Activated CD8-positive, alpha-beta memory T cell treated with anti-CD3 and anti-CD28 coated beads for 24 hours (primary cell): Measurements from ENCODE around the gene CA5A.
"Not testable (repeated sequence)": the region's sequence is repeated elsewhere in the genome, so short reads cannot be mapped to it uniquely, and the experiment has no call there.

Experiments
- DNase-seq: peaks from one replicate; pipeline ENCODE4 v3.0.0-alpha.2; 2020

Gene CA5A

GRCh38 chr16:87922250-87922871 is 14.0 kb downstream of the CA5A start:
- DNase-seq: no peak

GRCh38 chr16:87921236-87921773 is 15.0 kb downstream of the CA5A start:
- DNase-seq: no peak

DNA sequence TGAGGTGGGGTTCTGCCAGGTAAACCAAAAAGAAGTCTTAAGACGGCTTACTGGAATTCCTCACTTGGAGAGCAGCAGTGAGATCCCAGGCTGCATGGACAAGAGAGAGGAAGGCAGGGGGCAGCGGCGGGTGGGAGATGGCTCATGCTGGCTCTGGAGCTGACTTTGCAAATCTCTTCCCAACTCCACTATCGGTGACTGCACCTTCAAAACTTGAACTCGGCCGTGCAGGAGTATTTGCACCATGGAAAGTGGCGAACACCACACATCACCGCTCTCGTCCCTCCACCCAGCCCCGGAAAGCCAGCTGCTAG is 16.7 kb downstream of the CA5A start:
- DNase-seq: no peak

DNA sequence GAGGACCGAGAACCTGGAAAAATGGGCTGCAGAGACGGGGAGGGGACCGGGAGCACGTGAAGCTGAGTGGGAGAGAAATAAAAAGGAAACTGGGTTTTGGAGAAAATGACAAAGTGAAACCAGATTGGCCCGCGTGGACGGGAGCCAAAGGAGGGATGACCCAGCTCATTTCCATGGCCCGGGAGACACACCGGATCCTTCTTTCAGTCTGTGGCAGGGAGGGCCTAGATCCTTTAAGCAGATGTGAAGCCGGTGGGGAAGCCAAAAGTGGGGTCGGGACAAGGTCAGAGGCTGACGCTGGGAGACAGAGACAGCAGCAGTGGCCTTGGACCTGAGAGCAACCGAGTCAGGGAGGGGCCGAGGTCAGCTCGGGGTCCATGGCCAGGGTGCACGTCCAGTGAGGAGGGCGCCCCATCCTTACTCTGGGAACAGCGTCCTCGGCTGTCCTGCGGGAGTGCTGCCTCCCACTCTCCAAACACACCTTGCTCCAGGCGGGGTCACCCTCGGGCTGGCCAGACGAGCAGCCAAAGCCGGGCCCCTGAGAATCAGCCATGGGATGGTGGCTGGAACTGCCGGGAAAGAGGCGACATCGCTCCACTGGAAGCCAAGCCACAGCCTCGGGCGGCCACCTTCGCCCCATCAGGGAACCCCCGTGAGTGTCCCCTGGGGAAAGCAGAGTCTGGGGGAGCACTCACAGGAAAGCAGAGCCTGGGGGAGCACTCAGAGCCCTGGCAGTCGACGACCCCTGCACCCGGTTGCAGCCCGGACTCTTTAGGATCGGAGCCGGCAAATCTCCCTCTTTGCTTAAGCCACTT is 17.3 kb downstream of the CA5A start:
- no peak for DNase-seq

GRCh38 chr16:87918338-87918737 is 18.0 kb downstream of the CA5A start:
- DNase-seq: no peak

DNA sequence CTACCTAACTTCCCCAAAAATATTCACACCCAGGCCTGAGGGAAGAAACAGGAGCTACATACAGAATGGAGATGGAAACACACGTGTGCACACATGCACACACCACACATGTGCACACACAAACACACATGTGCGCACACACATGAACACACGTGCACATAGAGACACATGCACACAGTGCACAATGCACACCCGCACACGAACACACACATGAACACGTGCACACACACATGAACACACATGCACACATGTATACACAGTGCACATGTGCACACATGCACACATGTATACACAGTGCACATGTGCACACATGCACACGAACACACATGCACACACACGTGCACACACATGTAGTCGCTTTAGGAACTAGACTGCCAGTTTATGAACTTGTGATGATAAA is 18.8 kb downstream of the CA5A start:
- DNase-seq: no peak

DNA sequence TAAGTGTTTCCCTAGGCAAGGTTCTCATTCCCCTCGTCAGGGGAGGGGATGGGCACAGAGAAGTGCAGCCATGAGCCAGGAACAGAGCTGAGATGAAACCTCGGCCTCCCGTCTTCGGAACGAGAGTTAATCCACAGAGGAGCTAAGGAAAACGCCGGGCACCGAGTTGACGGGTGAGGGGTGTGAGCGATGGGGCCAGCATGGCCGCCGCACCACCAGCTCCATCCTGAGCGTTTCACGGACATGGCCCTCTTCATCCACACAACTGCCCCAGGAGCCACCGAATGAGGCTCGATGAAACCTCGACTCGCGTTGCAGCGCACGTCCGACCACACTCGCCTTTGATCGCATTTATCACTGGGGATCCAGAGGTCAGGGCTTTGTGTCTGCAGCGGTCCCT is 21.5 kb downstream of the CA5A start:
- no peak for DNase-seq

DNA sequence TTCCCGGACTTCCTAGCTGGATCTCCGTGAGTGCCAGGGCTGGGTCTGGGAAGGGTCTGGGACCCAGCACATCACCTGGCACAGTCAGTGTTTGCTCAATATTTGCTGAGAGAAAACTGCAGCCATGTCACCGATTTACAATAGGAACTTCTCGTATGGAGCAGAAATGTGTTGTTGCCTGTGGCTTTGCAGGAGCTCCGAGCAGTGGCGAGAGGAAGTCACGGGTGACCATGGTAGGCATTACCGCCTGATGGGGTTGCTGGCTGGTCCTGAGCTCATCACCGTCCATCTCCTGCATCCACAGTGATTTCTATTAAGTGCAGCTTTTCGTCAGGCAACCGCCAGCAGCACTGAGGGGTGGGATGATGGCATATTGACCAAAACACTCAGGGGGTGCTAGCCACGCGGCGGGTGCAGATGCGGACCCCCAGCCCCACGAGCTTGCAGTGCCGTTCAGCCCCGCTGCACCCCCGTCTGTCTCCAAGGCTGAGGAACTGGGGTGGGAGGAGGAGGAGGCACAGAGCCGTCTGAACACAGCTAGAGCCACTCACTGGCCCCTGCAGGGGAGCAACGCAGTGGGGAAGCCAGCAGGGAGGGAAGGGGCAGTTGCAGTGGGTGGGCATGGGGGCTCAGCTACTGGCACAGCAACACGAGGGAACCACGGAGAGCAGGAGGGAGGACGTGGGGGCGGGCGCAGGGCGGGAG is 22.2 kb downstream of the CA5A start:
- DNase-seq: not testable (repeated sequence)

- DNase-seq: not testable (repeated sequence)
These were observed 23.6 kb downstream of the CA5A start for GRCh38 chr16:87912691-87913090.

DNA sequence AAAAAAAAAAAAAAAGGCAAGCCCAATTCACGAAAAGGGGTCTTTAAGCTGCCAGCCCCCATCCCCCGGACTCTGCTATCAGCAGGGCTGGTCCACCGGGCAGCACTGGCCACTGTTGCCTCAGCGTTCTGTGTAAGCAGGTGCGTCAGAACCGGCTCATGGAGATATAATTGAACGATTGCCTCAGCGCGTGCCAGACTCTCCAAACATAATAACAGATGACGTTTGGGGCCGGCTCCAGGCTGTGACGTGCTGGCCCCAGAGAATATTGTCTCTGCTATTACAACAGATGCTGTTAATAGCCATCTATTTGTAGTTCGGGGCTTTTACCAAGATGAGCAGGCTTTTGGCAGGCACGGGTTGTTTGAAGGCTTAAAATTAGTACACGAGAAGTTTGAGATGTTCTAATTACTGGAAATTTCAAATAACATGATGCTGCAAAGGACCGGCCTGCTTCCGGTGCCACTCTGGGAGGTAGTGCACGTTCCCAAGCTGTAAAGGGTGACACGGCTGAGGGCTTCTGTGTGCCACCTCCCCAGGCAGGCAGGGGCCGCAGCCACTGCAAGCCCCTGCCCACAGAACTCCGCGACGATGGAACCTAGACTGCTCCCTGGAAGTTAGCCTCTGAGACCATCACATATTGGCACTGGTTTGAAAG is 25.1 kb downstream of the CA5A start:
- not testable (repeated sequence) for DNase-seq

DNA sequence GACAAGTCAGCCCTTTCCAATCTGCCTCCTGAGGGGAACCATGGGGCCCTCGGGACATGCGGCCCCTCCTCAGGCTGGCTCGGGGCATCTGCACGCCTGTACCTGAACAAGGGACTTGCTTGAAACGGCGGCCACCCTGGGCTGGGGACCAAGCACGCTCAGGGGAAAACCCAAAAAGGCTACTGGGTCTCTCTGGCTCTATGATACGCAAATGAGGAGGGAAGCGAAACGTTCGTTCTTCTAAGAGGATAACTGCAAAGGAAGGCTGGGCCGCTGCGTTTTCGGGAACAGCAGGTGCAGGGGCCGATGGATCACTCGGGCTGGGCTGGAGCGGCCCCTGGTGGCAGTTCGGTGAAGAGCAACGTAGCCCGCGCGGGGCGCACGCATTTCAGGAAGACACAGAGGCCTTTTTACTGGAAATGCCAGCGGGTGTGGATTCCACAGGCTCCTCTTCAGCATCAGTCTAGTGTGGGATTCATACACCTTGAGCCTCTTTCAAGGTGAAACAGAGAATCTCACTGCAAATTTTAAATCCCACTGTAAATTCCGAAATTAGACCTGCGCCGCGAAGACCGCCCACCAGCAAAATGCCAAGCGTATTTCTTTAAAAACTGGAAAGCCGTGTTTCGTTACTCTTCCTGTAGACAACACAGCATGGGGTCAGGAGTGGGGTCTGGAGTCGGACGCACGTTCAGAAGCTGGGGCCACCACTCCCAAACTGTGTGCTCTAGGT is 27.0 kb downstream of the CA5A start:
- DNase-seq: peak; percentile 98

- DNase-seq: not testable (repeated sequence)
These were observed 28.2 kb downstream of the CA5A start for GRCh38 chr16:87908101-87908500.

- not testable (repeated sequence) for DNase-seq
These were observed 30.8 kb downstream of the CA5A start for GRCh38 chr16:87905521-87905920.

DNA sequence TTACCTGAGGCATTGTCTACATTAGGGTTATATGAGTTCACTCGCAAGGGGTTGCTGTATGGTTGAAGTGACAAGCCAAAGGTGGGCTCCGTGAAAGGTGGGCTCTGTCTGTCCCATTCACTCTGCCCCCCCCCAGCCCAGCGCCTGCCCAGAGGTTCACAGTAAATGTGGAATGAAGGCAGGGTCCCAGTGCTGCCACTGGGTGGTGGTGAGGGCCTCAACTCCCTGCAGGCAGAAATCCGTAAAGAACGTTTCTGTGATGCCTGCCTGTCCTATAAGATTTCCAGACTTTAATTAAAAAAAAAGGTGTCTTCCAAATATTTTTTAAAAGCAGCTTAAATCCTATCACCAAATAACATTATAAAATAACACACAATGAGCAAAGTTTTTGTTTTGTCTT is 31.4 kb downstream of the CA5A start:
- DNase-seq: not testable (repeated sequence)

DNA sequence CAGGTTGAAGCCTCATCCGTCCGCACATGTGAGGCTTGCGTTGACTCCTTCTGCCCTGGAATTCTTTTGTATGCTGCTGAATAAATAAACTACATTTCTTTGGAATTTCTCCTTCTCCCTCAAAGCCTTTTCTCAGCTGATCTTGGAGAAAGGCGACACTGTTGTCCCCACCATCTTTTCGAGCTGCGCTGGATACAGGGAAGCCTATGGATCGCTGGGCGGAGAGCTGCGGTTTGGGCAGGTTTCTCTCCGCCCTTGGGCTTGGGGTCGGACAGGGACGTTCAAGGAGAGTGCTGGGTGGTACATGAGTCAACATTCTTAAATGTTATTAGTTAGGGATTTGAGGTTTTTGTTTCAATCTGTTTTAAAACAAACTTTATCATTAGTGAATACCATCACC is 35.8 kb downstream of the CA5A start:
- not testable (repeated sequence) for DNase-seq

GRCh38 chr16:87897521-87898505 is 38.5 kb downstream of the CA5A start:
- peak; percentile 83 for DNase-seq

DNA sequence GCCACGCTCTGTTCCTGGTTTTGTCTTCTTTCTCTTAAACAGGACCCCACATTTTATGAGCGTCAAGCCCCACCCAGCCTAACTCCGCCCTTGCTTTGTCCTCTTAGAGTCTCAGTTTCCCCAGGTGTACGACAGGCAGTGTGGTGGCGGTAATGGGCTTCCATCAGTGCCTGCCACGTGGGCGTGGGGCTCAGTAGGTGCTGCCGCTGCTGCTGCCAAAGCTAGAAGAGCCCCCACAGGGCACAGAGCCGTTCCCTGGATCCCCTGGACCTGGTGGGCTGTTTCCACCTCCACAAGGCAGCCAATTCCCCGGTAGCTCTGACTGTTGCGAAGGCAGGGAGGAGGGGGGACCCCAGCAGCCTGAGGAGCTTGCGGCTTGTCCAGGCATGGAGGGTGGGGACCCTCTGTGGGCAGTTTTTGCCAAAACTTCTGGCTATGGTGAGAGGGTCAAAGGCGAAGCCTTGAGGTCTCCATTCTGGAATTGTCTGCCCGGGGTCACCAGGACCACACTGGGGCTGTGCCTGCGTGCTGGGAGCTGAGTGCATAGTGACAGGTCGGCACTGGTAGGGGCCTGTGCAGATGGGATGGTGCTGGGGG is 39.3 kb downstream of the CA5A start:
- peak; percentile 69 for DNase-seq

- DNase-seq: not testable (repeated sequence)
These were observed 40.0 kb downstream of the CA5A start for GRCh38 chr16:87896176-87896890.

DNA sequence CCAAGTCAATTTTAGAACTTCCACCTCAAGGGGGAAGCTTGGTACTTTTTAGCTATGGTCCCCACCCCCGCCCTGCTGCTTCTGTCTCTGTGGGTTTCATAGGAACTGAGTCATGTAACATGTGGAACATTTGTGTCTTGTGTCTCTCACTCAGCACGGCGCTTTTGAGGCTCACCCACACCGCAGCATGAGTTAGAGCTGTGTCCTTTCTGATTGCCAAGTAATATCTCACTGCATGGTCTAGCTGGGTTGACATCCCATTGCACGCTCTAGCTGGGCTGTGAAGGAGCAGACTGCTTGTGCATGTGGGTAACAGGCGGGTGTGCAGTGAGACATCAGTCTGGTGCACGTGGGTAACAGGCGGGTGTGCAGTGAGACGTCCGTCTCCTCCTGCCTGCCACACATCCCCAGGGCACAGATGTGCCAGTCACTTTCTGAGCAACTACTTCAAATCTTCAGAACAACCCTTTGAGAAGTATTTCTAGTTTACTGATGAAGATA is 40.6 kb downstream of the CA5A start:
- peak; percentile 89 for DNase-seq

- not testable (repeated sequence) for DNase-seq
These were observed 42.3 kb downstream of the CA5A start for GRCh38 chr16:87894005-87894404.
